Measurements from ENCODE around the gene S100A8. TPM values are rescaled to one million over a fixed set of nuclear protein-coding genes. Genes with fewer than 3 reads are reported as not detected.

Gene S100A8
- total RNA-seq, 1 experiment from 2014 or later: 1.4 TPM

DNA sequence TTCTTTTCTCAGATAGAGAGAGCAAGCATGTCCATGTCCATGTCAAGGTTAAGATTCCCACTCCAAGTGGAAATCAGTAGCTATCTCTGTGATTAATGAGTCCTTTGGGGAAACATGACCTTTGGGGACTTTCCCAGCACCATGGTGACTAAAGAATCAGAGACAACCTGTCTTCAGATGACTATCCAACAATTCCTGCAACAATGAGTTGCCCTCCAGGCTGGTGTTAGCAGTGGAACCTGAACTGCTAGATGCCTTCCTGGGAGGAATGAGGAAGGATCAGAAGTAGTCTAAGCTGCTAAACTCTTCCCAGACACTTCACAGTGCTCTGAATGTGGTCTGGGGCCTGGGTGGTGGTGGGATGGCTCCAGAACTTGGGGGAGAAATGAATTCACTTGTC is 26.7 kb downstream of the S100A8 start:
- POLR2A ChIA-PET: no interaction called here
- intact Hi-C loops (cut with micrococcal nuclease): no loop called here
- Histone ChIP-seq H3K27ac (ENCODE audit: low read depth, low read length) (no peak overlapping the region), H3K4me2 (ENCODE audit: low read length) (no peak overlapping the region), H3K9me3 (ENCODE audit: control insufficient read depth in 1 of 2, insufficient read depth in 1 of 2, low read depth in 1 of 2, low read length in 2 of 2) (no peaks in the 10 kb centered on the region), H3K9me2 (ENCODE audit: insufficient read depth) (no peaks in the 10 kb centered on the region), H3K9ac (ENCODE audit: low read length) (no peak overlapping the region), H3K36me3 (ENCODE audit: control insufficient read depth in 1 of 2, insufficient read depth in 2 of 2, low read length in 2 of 2) (no peaks in the 10 kb centered on the region), H3K27me3 (ENCODE audit: insufficient read depth, low read length) (peaks cover 27% of the 10 kb centered on the region), H4K20me1 (ENCODE audit: insufficient read depth) (no peaks in the 10 kb centered on the region), H3K4me1 (ENCODE audit: control insufficient read depth in 1 of 2, insufficient read depth in 2 of 2, low read length in 2 of 2) (no peaks in the 10 kb centered on the region), H3K4me3 (replicated peaks in 1 of 2; ENCODE audit: low read depth in 1 of 2, low read length in 2 of 2) (no peak overlapping the region), H2AFZ (ENCODE audit: low read depth, low read length, poor library complexity, severe bottlenecking) (no peak overlapping the region), H3K79me2 (ENCODE audit: insufficient read depth, low read length) (no peaks in the 10 kb centered on the region)
- CTCF ChIA-PET: interaction anchor here (1.1 kb wide), 1 partner anchor 10 kb away, joined by 5 read pairs; no protein-coding TSS in a partner anchor
- BruUV-seq (replicated peaks): no TSS peak
- TF ChIP-seq ZFX (IDR thresholded peaks at IDR 0.05): no peak
- no peak for TF ChIP-seq TCF7L2 (IDR thresholded peaks at IDR 0.05; ENCODE audit: borderline replicate concordance, extremely low read depth, insufficient read depth, insufficient read length)
- TF ChIP-seq, protein P1, sequence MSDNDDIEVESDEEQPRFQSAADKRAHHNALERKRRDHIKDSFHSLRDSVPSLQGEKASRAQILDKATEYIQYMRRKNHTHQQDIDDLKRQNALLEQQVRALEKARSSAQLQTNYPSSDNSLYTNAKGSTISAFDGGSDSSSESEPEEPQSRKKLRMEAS (IDR thresholded peaks at IDR 0.05): no peak
- TF ChIP-seq, protein P2, sequence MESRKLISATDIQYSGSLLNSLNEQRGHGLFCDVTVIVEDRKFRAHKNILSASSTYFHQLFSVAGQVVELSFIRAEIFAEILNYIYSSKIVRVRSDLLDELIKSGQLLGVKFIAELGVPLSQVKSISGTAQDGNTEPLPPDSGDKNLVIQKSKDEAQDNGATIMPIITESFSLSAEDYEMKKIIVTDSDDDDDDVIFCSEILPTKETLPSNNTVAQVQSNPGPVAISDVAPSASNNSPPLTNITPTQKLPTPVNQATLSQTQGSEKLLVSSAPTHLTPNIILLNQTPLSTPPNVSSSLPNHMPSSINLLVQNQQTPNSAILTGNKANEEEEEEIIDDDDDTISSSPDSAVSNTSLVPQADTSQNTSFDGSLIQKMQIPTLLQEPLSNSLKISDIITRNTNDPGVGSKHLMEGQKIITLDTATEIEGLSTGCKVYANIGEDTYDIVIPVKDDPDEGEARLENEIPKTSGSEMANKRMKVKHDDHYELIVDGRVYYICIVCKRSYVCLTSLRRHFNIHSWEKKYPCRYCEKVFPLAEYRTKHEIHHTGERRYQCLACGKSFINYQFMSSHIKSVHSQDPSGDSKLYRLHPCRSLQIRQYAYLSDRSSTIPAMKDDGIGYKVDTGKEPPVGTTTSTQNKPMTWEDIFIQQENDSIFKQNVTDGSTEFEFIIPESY (IDR thresholded peaks at IDR 0.05; ENCODE audit: extremely low read depth, insufficient replicate concordance, low read length): no peak
- DNase-seq (ENCODE audit: low read depth, low spot score) (no peak), ATAC-seq (no peak)
- RAD21 ChIA-PET (ENCODE audit: low non-redundant PET in 1 of 2, low total read pairs in 2 of 2, uncharacterized antibody in 2 of 2, unreplicated experiment in 2 of 2): no interaction called here

DNA sequence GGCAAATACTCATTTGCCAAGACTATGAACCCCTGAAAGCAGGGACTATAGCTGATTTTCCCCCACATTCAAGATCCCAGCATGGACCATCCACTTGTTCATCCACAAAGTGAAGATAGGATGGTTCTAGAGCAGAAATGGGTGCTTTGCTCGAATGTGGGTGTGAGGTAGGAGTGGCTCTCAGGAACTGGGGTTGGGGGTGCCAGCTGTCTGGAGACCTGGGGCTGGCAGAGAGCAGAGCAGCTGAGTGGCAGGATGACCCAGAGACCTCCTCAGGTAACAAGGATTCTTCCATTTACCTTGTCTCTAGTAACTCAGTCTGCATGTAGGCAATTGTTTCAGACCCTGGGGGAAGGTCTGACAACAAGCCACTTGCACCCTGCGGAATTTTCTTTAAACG is 27.2 kb downstream of the S100A8 start:
- CTCF ChIA-PET: interaction anchor here (1.1 kb wide), 1 partner anchor 10 kb away, joined by 5 read pairs; no protein-coding TSS in a partner anchor
- H2AFZ ChIP-seq (ENCODE audit: low read depth, low read length, poor library complexity, severe bottlenecking): no peak overlapping the region
- no peak for TF ChIP-seq CBX3 (IDR thresholded peaks at IDR 0.05; ENCODE audit: low read depth)
- TF ChIP-seq CEBPB (IDR thresholded peaks at IDR 0.05; ENCODE audit: low read depth): no peak
- no peak for TF ChIP-seq RAD21 (IDR thresholded peaks at IDR 0.05; ENCODE audit: low read depth)
- TF ChIP-seq POLR2A (IDR thresholded peaks at IDR 0.05; ENCODE audit: borderline replicate concordance, extremely low read depth, insufficient read depth, insufficient read length): no peak
- TF ChIP-seq, protein P3, sequence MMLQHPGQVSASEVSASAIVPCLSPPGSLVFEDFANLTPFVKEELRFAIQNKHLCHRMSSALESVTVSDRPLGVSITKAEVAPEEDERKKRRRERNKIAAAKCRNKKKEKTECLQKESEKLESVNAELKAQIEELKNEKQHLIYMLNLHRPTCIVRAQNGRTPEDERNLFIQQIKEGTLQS (IDR thresholded peaks at IDR 0.05): no peak
- TF ChIP-seq, protein P1 (IDR thresholded peaks at IDR 0.05): no peak
- TF ChIP-seq JUND (IDR thresholded peaks at IDR 0.05): no peak
- no peak for TF ChIP-seq ZNF274 (IDR thresholded peaks at IDR 0.05; ENCODE audit: low read depth, low read length)
- no peak for TF ChIP-seq YY1 (IDR thresholded peaks at IDR 0.05; ENCODE audit: extremely low read depth, insufficient replicate concordance, low read depth, low read length)
- no peak for TF ChIP-seq EGR1 (IDR thresholded peaks at IDR 0.05; ENCODE audit: low read depth)
- ATAC-seq (no peak), DNase-seq (ENCODE audit: low read depth, low spot score) (no peak)
- no peaks in the 10 kb centered on the region for H3K79me2 ChIP-seq (ENCODE audit: insufficient read depth, low read length)
- RAD21 ChIA-PET (ENCODE audit: low non-redundant PET in 1 of 2, low total read pairs in 2 of 2, uncharacterized antibody in 2 of 2, unreplicated experiment in 2 of 2): no interaction called here
- H3K9me2 ChIP-seq (ENCODE audit: insufficient read depth): no peaks in the 10 kb centered on the region
- H3K27me3 ChIP-seq (ENCODE audit: insufficient read depth, low read length): peaks cover 27% of the 10 kb centered on the region
- no peak overlapping the region for H3K9ac ChIP-seq (ENCODE audit: low read length)
- H4K20me1 ChIP-seq (ENCODE audit: insufficient read depth): no peaks in the 10 kb centered on the region
- POLR2A ChIA-PET: no interaction called here
- BruUV-seq (replicated peaks): no TSS peak
- no peak overlapping the region for H3K27ac ChIP-seq (ENCODE audit: low read depth, low read length)
- H3K9me3 ChIP-seq (ENCODE audit: control insufficient read depth in 1 of 2, insufficient read depth in 1 of 2, low read depth in 1 of 2, low read length in 2 of 2): no peaks in the 10 kb centered on the region
- no peaks in the 10 kb centered on the region for H3K4me1 ChIP-seq (ENCODE audit: control insufficient read depth in 1 of 2, insufficient read depth in 2 of 2, low read length in 2 of 2)
- no peak overlapping the region for H3K4me2 ChIP-seq (ENCODE audit: low read length)
- intact Hi-C loops (cut with micrococcal nuclease): no loop called here
- H3K36me3 ChIP-seq (ENCODE audit: control insufficient read depth in 1 of 2, insufficient read depth in 2 of 2, low read length in 2 of 2): no peaks in the 10 kb centered on the region
- no peak overlapping the region for H3K4me3 ChIP-seq (replicated peaks in 1 of 2; ENCODE audit: low read depth in 1 of 2, low read length in 2 of 2)

Measured in HCT116 (cell line).